AG20443 (cell line): ENCODE measurements around the gene OPCML.

Source experiments
- DNase-seq: peaks from one replicate; pipeline ENCODE4 v3.0.0; 2012; ENCODE audit warnings: low spot score, mixed read lengths

Gene OPCML

GRCh38 chr11:132551016-132551415 lies 981.3 kb downstream of the OPCML start:
- DNase-seq: no peak

GRCh38 chr11:132549561-132549960 lies 982.7 kb downstream of the OPCML start:
- no peak for DNase-seq

GRCh38 chr11:132549001-132549400 lies 983.3 kb downstream of the OPCML start:
- DNase-seq: no peak

GRCh38 chr11:132544007-132544406 lies 988.3 kb downstream of the OPCML start:
- DNase-seq: no peak

GRCh38 chr11:132541794-132542193 lies 990.5 kb downstream of the OPCML start:
- no peak for DNase-seq

- no peak for DNase-seq
These were observed 991.7 kb downstream of the OPCML start for GRCh38 chr11:132540581-132540980.

GRCh38 chr11:132539590-132540368 lies 992.5 kb downstream of the OPCML start:
- no peak for DNase-seq

- no peak for DNase-seq
These were observed 993.7 kb downstream of the OPCML start for GRCh38 chr11:132538642-132539041.

GRCh38 chr11:132535830-132536229 lies 996.5 kb downstream of the OPCML start:
- DNase-seq: no peak

- DNase-seq: no peak
These were observed 1000.4 kb downstream of the OPCML start for GRCh38 chr11:132531921-132532320.

- no peak for DNase-seq
These were observed 1004.1 kb downstream of the OPCML start for GRCh38 chr11:132528181-132528580.

GRCh38 chr11:132523929-132524328 lies 1008.4 kb downstream of the OPCML start:
- DNase-seq: peak; percentile 18

- DNase-seq: no peak
These were observed 1012.1 kb downstream of the OPCML start for GRCh38 chr11:132520199-132520598.

GRCh38 chr11:132519241-132519815 lies 1013.0 kb downstream of the OPCML start:
- peak; percentile 82 for DNase-seq

GRCh38 chr11:132504501-132505041 lies 1027.7 kb downstream of the OPCML start:
- no peak for DNase-seq

GRCh38 chr11:132501356-132501755 lies 1030.9 kb downstream of the OPCML start:
- no peak for DNase-seq

GRCh38 chr11:132499661-132500060 lies 1032.6 kb downstream of the OPCML start:
- DNase-seq: no peak

GRCh38 chr11:132496341-132496740 lies 1036.0 kb downstream of the OPCML start:
- peak; percentile 27 for DNase-seq

- DNase-seq: no peak
These were observed 1038.5 kb downstream of the OPCML start for GRCh38 chr11:132493801-132494200.

GRCh38 chr11:132490978-132491377 lies 1041.3 kb downstream of the OPCML start:
- peak; percentile 84 for DNase-seq

- no peak for DNase-seq
These were observed 1046.2 kb downstream of the OPCML start for GRCh38 chr11:132486060-132486459.

- no peak for DNase-seq
These were observed 1057.3 kb downstream of the OPCML start for GRCh38 chr11:132475026-132475425.

GRCh38 chr11:132472411-132473172 lies 1059.7 kb downstream of the OPCML start:
- peak; percentile 70 for DNase-seq
